GM19043 (cell line): ENCODE data around the gene CCDC180.
A peak's percentile ranks its signal among the peaks of the same experiment; 100 is the strongest.
"Not testable (repeated sequence)": the region's sequence is repeated elsewhere in the genome, so short reads cannot be mapped to it uniquely, and the experiment has no call there.

Experiments used
- ATAC-seq: cut with Tn5 transposase; IDR thresholded peaks from one replicate; pipeline ENCODE4 v1.9.1; 2021; ENCODE audit warnings: low read depth; ENCODE audit not compliant: unreplicated experiment

CCDC180 gene

DNA sequence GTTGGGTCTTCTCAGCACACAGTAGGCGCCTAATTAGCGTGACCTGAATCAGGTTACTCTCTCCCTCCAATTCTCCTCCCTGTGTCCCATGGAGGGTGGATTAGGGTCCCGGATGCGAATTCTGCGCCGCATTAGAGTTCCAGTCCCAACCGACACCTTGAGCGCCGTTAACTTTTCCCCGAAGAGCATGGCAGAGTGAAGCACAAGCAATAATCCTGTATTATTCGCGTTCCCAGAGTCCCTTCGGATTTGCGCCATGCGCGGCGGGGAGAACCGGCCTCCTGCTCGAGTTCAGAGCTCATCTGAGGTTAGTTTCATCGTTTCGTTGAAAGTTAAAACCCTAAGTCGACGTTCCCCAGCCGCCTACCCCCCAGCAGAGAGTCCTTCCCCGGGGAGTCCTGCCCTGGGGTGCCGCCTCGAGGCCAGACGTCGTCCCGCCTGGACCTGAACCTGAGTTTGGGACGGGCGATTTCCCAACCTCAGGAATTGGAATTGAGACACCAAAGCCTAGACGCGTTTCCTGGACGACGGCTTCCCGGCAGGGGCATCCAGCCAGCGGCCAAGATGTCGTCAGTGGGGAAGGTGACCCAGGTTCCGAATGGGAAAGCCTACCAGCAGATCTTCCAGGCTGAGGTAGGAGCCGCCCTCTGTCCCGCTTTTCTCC is at the start of gene CCDC180:
Gene CCDC180 (plus strand): TSS at position 160 of the 664 bp plus-strand sequence. CDS start 405 bp downstream, at position 565.
- ATAC-seq = no peak

DNA sequence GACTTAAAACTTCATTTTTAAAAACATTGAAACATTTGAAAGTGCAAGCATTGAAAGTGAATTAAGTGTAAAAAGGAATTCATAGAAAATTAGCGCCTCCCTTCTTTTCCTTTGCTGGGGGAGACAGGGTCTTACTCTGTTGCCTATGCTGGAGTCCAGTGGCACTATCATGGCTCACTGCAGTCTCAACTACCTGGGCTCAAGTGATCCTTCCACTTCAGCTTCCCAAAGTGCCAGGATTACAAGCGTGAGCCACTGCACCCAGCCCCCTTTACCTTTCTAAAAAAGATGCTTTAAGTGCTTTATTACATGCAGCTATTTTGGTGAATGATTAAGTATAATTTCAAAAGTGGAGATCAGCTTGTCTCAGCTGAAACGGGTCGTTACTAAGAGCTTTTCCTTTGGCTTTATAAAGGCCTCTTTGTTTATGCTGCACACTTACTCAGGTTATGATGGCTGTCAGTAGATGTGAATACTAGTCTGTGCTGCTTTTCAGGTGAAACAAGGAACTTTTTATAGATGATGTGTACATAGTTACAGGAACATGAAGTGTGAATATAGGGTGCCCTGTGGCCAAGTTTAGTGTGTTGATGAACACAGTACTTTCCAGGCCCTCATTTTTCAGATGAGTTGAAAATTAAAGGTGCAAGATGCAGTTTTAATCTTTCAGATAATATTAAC is 47.5 kb upstream of the CCDC180 start:
- not testable (repeated sequence) for ATAC-seq

DNA sequence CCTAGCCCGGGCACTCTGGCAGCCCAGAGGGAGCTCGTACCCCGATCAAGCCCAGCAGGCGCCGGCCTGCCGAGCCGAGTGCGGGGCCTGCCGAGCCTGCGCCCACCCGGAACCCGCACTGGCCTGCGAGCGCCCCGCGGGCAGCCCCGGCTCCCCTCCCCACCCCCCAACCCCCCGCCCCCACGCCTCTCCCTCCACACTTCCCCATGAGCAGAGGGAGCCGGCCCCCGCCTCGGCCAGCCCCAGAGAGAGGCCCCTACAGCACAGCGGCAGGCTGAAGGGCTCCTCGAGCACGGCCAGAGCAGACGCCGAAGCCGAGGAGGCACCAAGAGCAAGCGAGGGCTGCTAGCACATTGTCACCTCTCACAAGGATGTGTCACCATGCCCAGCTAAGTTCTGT is 36.2 kb upstream of the CCDC180 start:
- no peak for ATAC-seq

DNA sequence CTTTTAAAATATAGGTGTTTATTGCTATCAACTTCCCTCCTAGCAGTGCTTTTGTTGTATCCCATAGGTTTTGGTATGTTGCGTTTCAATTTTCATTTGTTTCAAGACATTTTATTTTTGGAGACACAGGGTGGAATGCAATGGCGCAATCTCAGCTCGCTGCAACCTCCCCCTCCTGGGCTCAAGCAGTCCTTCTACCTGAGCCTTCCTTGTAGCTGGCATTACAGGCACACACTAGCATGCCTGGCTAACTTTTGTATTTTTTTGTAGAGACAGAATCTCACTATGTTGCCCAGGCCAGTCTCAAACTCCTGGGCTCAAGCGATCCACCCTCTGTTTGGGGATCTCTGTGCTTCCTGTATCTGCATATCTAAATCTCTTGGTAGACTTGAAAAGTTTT is 35.4 kb upstream of the CCDC180 start:
- no peak for ATAC-seq

DNA sequence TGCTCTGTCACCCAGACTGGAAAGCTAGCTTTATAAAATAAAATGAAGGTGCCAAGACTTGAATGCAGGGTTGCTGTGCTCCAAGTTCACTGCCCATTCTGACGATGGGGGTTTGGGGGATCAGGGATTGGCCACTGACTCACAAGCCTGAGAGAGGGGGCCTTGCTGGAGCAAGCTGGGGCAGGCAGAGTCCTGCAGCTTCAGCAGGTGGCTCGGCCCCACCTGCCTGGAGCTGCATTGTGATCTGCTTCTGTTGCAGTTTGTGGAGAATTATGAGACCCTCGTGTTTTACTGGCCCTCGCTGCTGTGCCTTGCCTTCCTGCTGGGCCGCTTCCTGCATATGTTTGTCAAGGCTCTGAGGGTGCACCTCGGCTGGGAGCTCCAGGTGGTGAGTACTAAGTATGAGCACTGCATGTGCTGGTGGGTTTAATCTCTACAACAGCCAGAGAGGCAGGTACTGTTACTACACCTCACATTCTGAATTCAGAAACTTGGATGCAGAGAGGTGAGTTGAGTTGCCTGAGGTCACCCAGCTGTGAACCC is 31.1 kb upstream of the CCDC180 start:
- ATAC-seq = no peak

DNA sequence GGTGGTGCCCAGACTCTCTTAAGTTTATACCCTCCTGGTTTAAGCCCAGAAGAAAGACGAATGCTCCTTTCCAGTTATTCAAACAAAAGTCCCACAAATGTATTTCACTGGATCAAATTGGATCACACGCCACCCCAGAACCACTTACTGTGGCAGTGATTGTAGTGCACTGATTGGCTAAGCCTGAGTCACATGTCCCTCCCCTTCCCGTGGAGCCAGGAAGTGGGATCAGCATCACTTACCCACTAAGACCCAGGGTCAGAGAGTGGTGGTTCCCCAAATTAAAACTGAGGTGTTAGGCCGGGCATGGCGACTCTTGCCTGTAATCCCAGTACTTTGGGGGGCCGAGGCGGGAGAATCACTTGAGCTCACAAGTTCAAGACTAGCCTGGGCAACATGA is 29.5 kb upstream of the CCDC180 start:
- no peak for ATAC-seq

DNA sequence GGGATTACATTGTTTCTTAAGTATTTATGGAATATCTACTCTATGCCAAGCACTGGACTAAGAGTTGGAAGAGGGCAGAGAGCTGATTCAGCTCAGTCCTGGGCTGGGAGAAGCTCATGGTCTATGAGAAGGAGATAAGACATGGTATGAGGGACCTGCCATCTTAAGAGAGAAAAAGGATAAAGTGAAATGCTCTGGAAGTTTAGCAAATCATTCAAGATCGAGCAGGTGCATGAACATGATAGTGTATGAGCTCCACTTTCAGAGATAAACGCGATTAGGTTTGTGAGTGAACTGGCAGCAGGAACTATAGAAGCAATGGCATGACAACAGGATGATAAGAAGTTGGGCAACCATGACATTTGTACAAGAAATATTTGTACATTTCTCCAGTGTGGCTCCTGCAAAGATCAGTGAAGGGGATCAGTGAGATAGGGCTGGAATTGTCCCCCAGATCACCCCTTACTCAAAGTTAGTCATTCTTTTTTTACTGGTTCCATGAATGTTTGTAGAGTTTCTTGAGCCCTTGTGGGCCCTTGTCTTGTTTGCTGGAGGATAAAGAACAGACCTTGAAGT is 26.6 kb upstream of the CCDC180 start:
- ATAC-seq = no peak

DNA sequence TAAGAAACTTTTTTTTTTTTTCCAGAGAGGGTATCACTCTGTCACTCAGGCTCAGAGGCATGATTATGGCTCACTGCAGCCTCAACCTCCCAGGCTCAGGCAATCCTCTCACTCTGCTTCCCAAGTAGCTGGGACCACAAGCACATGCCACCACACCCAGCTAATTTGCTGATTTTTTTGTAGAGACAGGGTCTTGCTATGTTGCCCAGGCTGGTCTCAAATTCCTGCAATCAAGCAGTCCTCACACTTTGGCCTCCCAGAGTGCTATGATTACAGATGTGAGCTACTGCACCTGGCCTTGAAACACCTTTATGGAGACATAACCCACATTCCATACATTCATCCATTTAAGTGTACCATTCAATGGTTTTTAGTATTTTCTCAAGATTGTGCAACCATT is 23.7 kb upstream of the CCDC180 start:
- ATAC-seq = no peak

DNA sequence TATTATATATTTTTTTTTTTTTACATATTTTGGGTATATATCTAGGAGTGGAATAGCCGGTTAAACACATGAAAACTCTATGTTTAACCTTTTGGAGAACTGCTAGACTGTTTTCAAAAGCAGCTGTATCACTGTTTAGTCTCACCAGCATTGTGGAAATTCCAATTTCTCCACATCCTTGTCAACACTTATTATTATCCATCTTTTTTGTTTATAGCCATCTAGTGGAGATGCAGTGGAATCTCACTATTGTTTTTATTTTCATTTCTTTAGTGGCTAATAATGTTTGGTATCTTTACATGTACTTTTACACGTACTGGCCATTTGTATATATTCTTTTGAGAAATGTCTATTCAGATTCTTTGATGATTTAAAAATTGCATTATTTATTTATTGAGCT is 22.7 kb upstream of the CCDC180 start:
- ATAC-seq = no peak

DNA sequence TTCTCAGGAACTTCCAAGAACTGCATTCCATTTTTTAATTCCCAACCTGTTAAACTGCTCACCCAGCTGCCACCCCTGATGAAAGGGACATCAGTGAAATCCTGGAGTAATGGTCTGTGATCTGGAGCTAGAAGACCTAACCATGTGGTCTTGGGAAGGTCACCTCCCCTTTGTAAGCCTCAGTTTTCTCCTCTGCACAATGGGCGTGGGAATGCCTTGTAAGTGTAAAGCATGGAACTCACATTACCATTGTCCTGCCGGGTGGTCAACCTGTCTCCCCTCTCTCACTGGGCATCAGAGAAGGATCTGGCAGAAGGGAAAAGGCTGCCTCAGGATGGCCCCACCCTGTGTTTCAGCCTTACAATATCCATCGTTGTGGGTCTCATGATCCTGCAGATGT is 15.3 kb upstream of the CCDC180 start:
- no peak for ATAC-seq

DNA sequence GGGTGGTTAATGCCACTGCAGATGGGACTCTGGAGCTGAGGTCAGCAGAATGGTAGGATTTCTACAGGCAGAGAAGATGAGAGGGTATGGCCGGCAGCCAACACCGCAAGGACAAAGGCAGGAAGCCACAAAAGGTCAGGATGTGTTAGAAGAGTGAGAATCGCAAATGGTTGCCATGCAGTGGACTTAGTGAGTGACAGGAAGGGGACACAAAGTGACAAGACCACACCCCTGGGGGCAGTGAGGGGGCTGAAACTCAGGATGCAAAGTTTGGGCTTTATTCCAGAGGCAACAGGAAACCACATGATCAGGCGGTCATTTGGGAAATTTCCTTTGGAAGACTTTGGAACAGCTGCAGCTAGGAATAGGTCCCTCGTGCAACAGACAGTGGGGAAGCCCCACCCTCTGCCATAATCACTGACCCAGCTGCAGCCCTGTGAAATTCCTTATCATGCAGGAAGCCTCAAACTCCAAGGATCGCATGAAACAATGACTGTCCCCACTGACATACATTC is 14.2 kb upstream of the CCDC180 start:
- ATAC-seq = no peak

DNA sequence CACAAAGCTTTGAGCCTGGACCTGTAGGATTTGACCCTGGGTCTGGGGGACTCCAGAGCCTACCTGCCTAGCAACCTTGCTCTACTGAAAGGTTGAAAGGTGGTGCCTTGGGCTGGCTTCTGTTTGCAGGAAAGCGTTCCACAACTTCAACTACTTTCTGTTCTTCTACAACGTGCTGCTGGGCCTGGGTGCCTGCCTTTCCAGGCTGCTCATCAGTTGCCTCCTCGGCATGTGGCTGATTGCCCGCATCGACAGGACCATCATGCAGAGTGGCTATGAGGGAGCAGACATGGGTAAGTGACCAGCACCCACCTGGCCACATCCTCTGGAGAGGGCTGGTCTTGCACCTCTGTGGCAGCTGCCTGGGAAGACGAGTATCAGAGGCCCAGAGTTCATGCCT is 13.6 kb upstream of the CCDC180 start:
- no peak for ATAC-seq

DNA sequence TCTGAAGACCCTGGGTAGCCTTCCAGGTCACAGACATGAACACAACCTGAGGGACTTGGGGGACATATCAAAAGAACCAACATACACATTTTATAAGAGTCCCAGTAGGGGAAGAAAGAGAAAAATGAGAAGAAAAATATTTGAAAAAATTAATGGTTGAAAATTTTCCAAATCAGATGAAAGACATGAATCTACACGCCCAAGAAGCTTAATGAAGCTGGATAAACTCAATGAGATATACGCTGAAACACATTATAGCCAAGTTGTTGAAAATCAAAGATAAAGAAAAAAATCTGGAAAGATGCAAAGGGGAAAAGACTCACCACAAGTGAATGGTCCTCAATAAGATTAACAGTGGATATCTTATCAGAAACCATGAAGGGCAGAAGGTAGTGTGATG is 9.6 kb upstream of the CCDC180 start:
- no peak for ATAC-seq

DNA sequence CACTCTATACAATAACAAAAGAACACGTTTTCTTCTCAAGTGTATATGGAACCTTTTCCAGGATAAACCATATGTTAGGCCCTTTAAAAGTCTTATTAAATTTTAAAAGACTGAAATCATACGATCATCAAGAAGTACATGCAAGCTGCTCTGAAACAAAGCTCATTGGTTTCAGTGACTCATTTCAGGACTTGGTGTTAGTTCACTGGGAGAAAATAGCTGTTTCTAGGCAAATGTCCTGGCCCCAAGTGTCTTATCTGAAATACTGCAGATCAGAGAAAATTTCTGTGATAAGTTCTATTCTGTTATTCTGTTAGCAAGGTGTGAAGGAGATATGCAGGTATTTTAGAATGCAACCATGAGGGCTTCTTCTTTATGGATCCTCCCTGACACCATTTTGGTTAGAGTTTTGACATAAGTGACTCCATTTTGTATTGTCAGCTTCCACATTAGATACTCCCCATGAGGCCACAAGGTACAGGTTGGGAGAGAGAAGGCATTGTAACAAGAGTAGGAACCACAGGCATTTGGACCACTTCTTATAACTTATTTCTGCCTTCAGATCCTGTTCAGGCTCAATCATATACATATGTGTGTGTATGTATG is 7.5 kb upstream of the CCDC180 start:
- ATAC-seq = peak; percentile 74

DNA sequence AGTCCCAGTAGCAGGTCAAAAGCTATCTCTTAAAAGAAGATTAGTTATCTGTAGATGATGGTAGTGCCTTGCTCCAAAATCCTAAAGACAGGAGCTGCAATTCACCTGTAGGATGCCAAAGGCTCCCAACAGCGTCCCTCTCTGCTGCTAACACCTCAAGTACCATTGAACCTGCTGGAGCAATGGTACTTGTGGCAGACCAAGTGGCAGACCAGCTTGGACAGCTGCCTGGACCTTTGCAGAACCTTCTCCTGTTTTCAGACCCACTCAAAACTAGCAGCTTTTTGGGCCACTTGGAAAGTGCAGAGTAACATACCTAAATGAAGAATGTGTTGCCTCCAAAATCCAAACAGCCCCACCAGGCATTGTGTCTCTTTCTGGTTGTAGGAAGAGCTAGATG is 6.9 kb upstream of the CCDC180 start:
- no peak for ATAC-seq

DNA sequence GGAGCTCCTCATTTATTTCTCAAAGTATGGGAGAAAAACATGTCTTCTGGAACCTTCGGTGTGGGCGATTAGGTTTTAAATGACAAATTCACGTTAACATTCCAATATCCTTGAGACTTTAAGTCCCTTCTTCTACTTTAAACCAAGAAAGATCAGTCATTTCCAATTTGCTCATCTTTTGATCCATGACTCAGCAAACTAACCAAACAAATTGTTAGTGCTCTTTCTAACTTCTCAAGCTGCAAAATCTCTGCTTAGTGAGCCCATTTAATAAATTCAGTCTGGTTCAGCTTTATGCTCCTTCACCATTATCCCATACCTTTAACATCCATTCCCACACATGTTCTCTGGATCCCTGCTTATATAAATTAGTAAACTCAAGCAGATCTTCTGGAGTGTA is 5.5 kb upstream of the CCDC180 start:
- ATAC-seq = no peak

DNA sequence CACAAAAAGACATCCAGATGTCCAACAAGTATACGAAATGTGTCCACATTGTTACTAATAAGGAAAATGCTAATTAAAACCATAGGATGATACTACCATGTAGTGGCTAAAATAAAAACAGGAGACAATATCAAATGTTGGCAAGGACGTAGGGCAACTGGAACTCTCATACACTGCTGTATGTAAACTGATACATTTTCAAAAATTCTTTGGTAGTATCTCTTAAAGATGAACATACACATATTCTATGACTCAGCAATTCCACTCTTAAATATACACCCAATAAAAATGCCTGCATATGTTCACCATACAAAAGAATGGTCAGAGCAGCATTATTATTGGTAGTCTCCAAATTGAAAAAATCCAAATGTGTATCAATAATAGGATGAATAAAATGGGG is 2.9 kb upstream of the CCDC180 start:
- ATAC-seq = no peak

DNA sequence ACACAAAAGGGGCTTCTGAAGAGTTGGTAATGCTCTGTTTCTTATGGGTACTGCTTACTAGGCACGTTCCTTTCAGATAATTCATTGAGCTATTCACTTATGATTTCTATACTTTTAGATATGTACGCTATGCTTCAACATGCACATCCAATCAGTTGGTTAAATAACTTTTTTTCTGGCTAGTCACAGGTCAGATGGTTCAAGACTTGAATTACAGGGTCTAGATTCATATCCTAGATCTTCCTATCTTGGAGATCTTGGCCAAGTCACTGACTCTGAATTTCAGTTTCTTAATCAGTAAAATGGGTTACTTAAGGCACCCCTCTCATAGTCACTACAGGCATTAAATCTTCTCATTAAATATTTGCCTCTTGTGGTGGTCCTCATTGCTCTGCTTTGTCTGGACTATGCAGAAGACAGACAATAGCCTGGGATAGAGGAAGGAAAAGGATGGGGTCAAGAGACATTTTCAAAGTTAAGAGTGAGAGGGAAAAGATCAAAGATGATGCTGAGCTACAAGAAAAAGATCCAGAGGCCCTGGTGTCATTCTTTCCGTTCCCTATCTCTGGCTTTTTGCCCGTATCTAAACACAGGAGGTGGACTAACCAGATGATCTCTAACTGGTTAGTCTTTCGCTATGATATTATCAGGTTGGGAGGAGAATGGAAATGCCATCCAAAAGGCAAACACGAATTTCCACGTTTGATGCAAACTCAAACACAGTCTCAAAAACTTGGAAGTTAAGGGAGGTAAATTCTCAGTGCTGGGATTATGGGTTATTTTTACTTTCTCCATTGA is 1.8 kb upstream of the CCDC180 start:
- no peak for ATAC-seq

DNA sequence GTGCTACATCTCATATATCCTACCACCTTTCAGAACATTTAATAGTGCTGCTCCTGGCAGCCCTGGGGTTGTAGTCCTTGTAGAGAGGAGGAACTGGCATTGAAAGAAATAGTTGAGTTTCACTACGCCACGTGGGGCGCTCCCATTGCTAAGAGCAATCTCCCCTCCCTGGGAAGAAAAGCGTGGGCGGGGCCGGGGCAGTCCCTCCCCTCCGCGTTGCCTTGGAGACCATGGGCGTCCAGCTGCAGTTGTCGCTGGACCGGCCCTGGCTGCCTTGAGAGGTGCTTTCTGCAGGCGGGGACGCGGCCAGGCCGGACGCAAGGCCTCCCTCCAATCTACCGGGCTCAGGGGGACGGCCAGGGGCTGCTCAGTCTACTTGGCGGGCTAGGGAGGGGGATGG is 368 bp upstream of the CCDC180 start:
- ATAC-seq = no peak

DNA sequence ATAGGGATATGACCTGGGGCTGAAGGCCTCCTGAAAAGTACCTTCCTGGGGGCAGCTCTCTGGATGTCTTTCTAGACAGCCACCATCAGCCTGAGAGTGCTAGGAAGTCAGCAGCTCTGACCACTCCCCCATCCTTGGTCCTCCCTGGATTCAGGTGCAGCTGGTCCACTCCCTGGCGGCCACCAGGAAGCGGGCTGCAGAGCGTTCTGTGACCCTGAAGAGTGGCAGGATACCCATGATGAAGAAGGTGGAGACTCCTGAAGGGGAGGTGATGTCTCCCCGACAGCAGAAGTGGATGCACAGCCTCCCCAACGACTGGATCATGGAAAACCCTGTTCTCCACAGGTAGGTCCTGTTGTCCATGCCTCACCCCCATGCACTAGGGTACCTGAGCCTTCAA is 1.8 kb downstream of the CCDC180 start:
- ATAC-seq = no peak
